SK-N-SH (cell line): ENCODE data around the gene ASIC3.

Experiments used
- CHD2 ChIP-seq: fragments of 150-350 bp; IDR thresholded peaks from 2 replicates; pipeline ENCODE4 v1.6.1; 2018; ENCODE audit warnings: low read length; ENCODE audit not compliant: partially characterized antibody
- CTCF ChIP-seq: fragments of 200-600 bp; sonication (generic); IDR thresholded peaks from 2 replicates; pipeline ENCODE4 v1.6.1; 2017; ENCODE audit warnings: antibody characterized with exemption, mild to moderate bottlenecking, moderate library complexity
- EP300 ChIP-seq, 2 experiments: IDR thresholded peaks; 2 replicates each; pipeline versions ENCODE4 v1.4.0 to v1.6.1; 2012; ENCODE audit warnings: borderline replicate concordance in 1 of 2, low read depth in 1 of 2, low read length in 1 of 2
- EZH2phosphoT487 ChIP-seq: fragments of 200-600 bp; sonication (generic); IDR thresholded peaks from 2 replicates; pipeline ENCODE4 v1.6.1; 2017; ENCODE audit warnings: low read depth, mixed run types, mild to moderate bottlenecking, antibody characterized with exemption, moderate library complexity, borderline replicate concordance
- IRF3 ChIP-seq: fragments of 150-350 bp; IDR thresholded peaks from 2 replicates; pipeline ENCODE4 v1.6.1; 2016; ENCODE audit warnings: mild to moderate bottlenecking, low read depth, low read length
- MAX ChIP-seq: IDR thresholded peaks from 2 replicates; pipeline ENCODE4 v1.4.0; 2012; ENCODE audit warnings: low read depth
- MXI1 ChIP-seq: IDR thresholded peaks from 2 replicates; pipeline ENCODE4 v1.6.1; 2012; ENCODE audit warnings: mild to moderate bottlenecking, low read depth, low read length, improper control_type of control experiment
- NRF1 ChIP-seq: IDR thresholded peaks from 2 replicates; pipeline ENCODE4 v1.6.1; 2012; ENCODE audit warnings: low read depth, mild to moderate bottlenecking, low read length
- POLR2AphosphoS5 ChIP-seq: IDR thresholded peaks from 2 replicates; pipeline ENCODE4 v1.6.1; 2012; ENCODE audit warnings: low read depth, low read length
- REST ChIP-seq: IDR thresholded peaks from 2 replicates; pipeline ENCODE4 v1.6.1; 2012; ENCODE audit warnings: mild to moderate bottlenecking, low read depth, low read length, moderate library complexity
- RFX5 ChIP-seq: IDR thresholded peaks from 2 replicates; pipeline ENCODE4 v1.6.1; 2012; ENCODE audit warnings: mild to moderate bottlenecking, improper control_type of control experiment, low read length
- SMC3 ChIP-seq: IDR thresholded peaks from 2 replicates; pipeline ENCODE4 v1.6.1; 2012; ENCODE audit warnings: low read depth, low read length, improper control_type of control experiment
- TCF12 ChIP-seq: IDR thresholded peaks from 2 replicates; pipeline ENCODE4 v1.4.0; 2012
- ZBTB33 ChIP-seq: IDR thresholded peaks from 2 replicates; pipeline ENCODE4 v1.4.0; 2012; ENCODE audit warnings: low read depth, borderline replicate concordance

GRCh38 chr7:151093748-151094147, 45.4 kb downstream of the ASIC3 start:
- TF ChIP-seq EP300 (IDR thresholded peaks at IDR 0.05; ENCODE audit: borderline replicate concordance in 1 of 2, low read depth in 1 of 2, low read length in 1 of 2) (no peak), RFX5 (no peak), CHD2 (no peak), CTCF (no peak), TCF12 (no peak), SMC3 (no peak), NRF1 (no peak), MAX (no peak), POLR2AphosphoS5 (no peak), ZBTB33 (no peak), MXI1 (no peak), EZH2phosphoT487 (no peak), IRF3 (no peak), REST (no peak)
